ENCODE data around the gene IST1. TPM values are rescaled to one million over a fixed set of nuclear protein-coding genes. Genes with fewer than 3 reads are reported as not detected.
A peak's percentile ranks its signal among the peaks of the same experiment; 100 is the strongest.

The IST1 gene
- total RNA-seq, 2 donors from 2014 or later: 60.3 to 82.8 TPM

DNA sequence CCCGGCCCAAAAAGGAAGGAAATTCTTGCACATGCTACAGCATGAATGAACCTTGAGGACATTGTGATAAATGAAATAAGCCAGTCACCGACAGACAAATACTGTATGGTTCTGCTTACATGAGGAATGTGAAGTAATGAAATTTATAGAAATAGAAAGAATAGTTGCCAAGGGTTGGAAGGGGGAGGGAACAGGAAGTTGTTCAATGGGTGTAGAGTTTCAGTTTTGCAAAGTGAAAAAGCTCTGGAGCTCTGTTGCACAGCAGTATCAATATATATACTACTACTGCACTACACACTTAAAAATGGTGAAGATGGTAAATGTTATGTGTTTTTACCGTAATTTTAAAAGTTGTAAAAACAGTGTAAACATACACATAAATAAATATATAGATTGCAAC, 61.2 kb downstream of the IST1 start:
- no peak for ATAC-seq
- no peaks in the 10 kb centered on the region for H3K4me1 ChIP-seq
- H3K4me3 ChIP-seq: no peak overlapping the region
- no peak for DNase-seq
- no peaks in the 10 kb centered on the region for H3K36me3 ChIP-seq (replicated peaks in 1 of 2; ENCODE audit: insufficient read depth in 1 of 2, low read depth in 2 of 2)
- no peak for TF ChIP-seq POLR2A (IDR thresholded peaks at IDR 0.05)
- TF ChIP-seq, protein P1, sequence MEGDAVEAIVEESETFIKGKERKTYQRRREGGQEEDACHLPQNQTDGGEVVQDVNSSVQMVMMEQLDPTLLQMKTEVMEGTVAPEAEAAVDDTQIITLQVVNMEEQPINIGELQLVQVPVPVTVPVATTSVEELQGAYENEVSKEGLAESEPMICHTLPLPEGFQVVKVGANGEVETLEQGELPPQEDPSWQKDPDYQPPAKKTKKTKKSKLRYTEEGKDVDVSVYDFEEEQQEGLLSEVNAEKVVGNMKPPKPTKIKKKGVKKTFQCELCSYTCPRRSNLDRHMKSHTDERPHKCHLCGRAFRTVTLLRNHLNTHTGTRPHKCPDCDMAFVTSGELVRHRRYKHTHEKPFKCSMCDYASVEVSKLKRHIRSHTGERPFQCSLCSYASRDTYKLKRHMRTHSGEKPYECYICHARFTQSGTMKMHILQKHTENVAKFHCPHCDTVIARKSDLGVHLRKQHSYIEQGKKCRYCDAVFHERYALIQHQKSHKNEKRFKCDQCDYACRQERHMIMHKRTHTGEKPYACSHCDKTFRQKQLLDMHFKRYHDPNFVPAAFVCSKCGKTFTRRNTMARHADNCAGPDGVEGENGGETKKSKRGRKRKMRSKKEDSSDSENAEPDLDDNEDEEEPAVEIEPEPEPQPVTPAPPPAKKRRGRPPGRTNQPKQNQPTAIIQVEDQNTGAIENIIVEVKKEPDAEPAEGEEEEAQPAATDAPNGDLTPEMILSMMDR (IDR thresholded peaks at IDR 0.05): no peak
- H3K27me3 ChIP-seq: no peaks in the 10 kb centered on the region
- intact Hi-C loops (cut with DNase I): no loop called here
- WGBS, 2 donors: 64 to 68% methylated on average over 3 of the region's 3 CpGs
- no peak overlapping the region for H3K27ac ChIP-seq
- no peaks in the 10 kb centered on the region for H3K9me3 ChIP-seq

DNA sequence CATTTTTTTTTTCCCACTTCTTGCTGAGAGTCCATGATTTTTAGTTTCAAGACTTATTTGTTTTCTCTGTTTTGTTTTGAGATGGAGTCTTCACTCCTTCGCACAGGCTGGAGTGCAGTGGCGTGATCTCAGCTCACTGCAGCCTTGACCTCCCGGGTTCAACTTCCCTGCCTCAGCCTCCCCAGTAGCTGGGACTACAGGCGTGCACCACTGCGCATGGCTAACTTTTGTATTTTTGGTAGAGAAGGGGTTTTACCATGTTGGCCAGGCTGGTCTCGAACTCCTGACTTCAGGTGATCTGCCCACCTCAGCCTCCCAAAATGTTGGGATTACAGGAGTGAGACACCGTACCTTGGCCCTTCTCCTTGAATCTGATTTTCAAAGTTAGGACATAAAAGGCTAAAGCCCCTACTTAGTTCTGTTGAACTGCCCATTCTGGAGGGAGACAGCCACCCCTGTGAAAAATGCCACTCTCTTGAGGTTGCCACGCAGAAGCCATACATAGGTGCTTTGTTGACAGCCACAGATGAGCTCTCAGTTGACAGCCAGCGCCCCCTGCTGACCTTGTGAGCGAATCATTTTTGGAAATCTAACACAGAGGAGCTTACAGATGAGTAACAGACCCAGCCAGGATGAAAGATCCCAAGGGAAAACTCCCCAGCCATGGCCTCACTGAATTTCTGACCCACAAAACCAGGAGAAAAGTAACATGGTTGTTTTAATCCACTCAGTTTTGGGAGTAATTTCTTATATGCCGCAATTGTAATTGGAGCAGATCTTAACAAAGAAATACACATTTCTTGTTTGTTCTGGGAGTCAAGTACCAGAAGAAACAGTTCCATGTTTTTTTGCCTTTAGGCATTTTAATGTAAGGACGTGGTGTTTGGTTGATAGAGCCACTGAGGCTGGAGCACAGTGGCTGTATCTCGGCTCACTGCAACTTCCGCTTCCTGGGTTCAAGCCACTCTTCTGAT, 66.0 kb downstream of the IST1 start:
- Histone ChIP-seq H3K9me3 (no peaks in the 10 kb centered on the region), H3K4me1 (no peaks in the 10 kb centered on the region), H3K36me3 (replicated peaks in 1 of 2; ENCODE audit: insufficient read depth in 1 of 2, low read depth in 2 of 2) (no peaks in the 10 kb centered on the region), H3K4me3 (no peak overlapping the region), H3K27me3 (no peaks in the 10 kb centered on the region), H3K27ac (no peak overlapping the region)
- ATAC-seq (peak; percentile 82), DNase-seq (peak; percentile 82 to 89 (median 86))
- 47 to 48% methylated on average over 14 of the region's 14 CpGs for WGBS, 2 donors
- TF ChIP-seq, protein P1 (IDR thresholded peaks at IDR 0.05): peak; percentile 48 to 83 (median 71)
- TF ChIP-seq POLR2A (IDR thresholded peaks at IDR 0.05): no peak
- intact Hi-C loops (cut with DNase I): no loop called here

DNA sequence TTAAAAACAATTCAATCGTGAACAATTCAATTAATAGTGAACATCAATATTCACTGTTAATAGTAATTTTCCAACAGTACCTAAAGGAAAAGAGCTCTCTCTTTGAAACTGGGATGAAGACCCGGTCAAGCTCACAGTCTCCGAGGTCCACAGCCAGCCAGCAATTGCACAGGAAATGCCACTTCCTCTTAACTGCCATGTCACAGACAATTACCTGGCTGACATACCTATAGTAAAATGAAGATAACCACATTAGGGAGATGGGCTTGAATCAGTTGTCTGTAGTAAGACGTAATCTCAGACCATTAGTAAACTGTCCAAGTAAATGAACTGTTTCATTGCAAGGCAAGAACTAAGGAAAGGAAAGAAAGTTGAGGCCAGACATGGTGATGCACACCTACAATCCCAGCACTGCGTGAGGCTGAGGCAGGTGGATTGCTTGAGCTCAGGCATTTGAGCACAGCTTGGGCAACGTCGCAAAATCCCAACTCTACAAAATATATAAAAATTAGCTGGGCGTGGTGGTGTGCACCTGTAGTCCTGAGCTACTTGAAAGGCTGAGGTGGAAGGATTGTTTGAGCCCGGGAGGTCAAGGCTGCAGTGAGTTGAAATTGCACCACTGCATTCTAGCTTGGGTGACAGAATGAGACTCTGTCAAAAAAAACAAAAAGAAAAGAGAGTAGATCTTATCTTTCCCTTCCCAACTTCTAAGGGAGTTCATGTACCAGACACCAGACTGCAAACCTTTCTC, 68.0 kb downstream of the IST1 start:
- H3K27ac ChIP-seq: no peak overlapping the region
- no peak for ATAC-seq
- H3K9me3 ChIP-seq: no peaks in the 10 kb centered on the region
- H3K36me3 ChIP-seq (replicated peaks in 1 of 2; ENCODE audit: insufficient read depth in 1 of 2, low read depth in 2 of 2): no peaks in the 10 kb centered on the region
- H3K27me3 ChIP-seq: no peaks in the 10 kb centered on the region
- H3K4me3 ChIP-seq: no peak overlapping the region
- DNase-seq: no peak
- TF ChIP-seq, protein P1 (IDR thresholded peaks at IDR 0.05): no peak
- no peak for TF ChIP-seq POLR2A (IDR thresholded peaks at IDR 0.05)
- 58 to 61% methylated on average over 9 of the region's 9 CpGs for WGBS, 2 donors
- no peaks in the 10 kb centered on the region for H3K4me1 ChIP-seq
- intact Hi-C loops (cut with DNase I): no loop called here

DNA sequence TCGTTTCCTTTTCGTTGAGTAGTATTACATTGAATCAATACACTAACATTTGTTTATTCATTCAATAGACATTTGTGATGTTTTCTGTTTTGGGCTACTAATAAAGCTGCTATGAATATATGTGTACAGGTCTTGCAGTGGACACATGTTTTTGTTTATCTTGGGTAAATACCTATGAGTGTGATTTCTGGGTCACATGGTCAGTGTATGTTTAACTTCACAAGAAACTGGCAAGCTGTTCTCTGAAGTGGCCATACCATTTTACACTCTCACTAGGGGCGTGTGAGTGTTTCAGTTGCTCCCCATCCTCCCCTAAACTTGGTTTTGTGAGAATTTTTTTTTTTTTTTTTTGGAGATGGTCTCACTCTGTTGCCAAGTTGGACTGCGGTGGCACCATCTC, 69.9 kb downstream of the IST1 start:
- H3K4me1 ChIP-seq: no peaks in the 10 kb centered on the region
- H3K27me3 ChIP-seq: no peaks in the 10 kb centered on the region
- no peak overlapping the region for H3K27ac ChIP-seq
- ATAC-seq (no peak), DNase-seq (no peak)
- H3K36me3 ChIP-seq (replicated peaks in 1 of 2; ENCODE audit: insufficient read depth in 1 of 2, low read depth in 2 of 2): no peaks in the 10 kb centered on the region
- intact Hi-C loops (cut with DNase I): no loop called here
- WGBS, 2 donors: 43 to 54% methylated on average over 4 of the region's 4 CpGs
- no peak for TF ChIP-seq POLR2A (IDR thresholded peaks at IDR 0.05)
- TF ChIP-seq, protein P1 (IDR thresholded peaks at IDR 0.05): no peak
- H3K9me3 ChIP-seq: no peaks in the 10 kb centered on the region
- H3K4me3 ChIP-seq: no peak overlapping the region

All from body of pancreas (tissue), 4 donors.